HG03378 (cell line): ENCODE data around the gene IKZF3.
"Not testable (repeated sequence)": the region's sequence is repeated elsewhere in the genome, so short reads cannot be mapped to it uniquely, and the experiment has no call there.

Source experiments
- ATAC-seq: cut with Tn5 transposase; IDR thresholded peaks from one replicate; pipeline ENCODE4 v1.9.1; 2021; ENCODE audit warnings: mild to moderate bottlenecking, moderate library complexity; ENCODE audit not compliant: unreplicated experiment

IKZF3 gene

DNA sequence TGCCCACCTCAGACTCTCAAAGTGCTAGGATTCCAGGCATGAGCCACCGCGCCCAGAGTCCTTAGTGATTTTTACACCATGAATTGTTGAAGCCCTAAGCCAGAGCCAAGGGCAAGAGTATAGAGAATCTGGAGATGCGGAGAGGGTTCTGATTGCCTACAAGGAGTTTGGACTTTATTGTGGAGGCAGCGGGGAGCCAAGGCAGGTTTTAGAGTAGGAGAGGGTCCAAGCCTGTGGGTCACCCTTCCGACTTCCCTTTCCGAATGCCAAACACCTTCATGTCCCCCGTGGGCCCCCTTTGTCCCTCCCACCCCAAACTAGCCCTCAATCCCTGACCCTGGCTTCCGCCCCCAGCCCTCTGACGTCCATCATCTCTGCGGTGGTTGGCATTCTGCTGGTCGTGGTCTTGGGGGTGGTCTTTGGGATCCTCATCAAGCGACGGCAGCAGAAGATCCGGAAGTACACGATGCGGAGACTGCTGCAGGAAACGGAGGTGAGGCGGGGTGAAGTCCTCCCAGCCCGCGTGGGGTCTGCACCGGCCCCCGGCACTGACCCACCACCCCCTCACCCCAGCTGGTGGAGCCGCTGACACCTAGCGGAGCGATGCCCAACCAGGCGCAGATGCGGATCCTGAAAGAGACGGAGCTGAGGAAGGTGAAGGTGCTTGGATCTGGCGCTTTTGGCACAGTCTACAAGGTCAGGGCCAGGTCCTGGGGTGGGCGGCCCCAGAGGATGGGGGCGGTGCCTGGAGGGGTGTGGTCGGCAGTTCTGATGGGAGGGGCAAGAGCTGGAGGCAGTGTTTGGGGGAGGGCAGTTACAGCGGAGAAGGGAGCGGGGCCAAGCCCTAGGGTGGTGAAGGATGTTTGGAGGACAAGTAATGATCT is 140.9 kb downstream of the IKZF3 start:
- no peak for ATAC-seq

DNA sequence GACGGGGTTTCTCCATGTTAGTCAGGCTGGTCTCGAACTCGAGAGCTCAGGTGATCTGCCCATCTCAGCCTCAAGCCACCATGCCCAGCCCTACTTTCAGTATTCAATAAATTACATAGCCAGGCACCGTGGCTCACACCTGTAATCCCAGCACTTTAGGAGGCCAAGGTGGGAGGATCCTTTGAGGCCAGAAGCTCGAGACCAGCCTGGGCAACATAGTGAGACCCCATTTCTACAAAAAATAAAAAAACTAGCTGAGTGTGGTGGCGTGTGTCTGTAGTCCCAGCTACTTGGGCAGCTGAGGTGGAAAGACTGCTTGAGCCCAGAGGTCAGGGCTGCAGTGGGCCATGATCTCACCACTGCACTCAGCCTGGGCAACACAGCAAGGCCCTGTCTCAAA is 142.0 kb downstream of the IKZF3 start:
- ATAC-seq: no peak

DNA sequence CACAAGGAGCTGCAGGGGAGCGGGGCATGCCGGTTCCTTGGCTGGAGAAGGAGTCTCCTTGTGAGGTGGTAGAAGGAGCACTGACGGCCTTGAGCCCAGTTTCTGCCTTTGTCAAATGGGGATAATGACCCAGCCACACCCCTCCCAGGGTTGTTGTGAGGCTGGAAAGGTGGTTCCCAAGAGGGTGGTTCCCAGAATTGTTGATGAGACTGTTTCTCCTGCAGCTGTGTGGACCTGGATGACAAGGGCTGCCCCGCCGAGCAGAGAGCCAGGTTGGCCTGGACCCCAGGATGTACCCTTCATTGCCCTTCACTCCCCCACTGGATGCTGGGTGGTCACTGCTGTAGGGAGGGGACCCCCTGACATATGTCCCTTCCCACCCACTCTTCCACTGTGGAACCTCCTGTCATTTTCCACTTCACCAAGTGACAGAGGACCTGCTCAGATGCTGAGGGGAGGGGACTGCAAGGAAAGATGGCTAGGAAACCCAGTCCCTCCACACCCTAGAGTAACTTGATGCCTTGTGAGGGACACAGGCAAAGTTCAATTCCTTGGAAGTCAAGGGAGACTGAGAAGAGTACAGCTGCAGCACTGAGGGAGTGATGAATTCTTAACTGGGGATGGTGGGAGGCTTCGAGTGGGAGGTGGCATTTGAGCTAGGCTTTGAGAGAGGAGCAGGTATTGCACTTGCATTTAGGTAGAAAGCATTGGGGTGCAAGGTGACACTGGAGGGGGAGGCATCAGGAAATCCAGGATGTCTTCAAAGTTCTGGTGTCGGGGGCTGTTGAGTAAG is 144.4 kb downstream of the IKZF3 start:
- ATAC-seq: no peak

DNA sequence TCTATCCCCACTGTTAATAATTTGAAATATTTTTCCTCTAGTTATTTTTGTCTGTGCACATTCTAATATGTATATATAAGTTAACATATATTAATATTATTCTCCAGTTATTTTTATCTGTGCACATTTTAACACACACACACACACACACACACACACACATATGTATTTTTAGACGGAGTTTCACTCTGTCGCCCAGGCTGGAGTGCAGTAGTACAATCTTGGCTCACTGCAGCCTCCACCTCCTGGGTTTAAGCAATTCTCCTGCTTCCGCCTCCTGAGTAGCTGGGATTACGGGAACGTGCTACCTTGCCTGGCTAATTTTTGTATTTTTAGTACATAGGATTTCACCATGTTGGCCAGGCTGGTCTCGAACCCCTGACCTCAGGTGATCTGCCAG is 146.5 kb downstream of the IKZF3 start:
- no peak for ATAC-seq

DNA sequence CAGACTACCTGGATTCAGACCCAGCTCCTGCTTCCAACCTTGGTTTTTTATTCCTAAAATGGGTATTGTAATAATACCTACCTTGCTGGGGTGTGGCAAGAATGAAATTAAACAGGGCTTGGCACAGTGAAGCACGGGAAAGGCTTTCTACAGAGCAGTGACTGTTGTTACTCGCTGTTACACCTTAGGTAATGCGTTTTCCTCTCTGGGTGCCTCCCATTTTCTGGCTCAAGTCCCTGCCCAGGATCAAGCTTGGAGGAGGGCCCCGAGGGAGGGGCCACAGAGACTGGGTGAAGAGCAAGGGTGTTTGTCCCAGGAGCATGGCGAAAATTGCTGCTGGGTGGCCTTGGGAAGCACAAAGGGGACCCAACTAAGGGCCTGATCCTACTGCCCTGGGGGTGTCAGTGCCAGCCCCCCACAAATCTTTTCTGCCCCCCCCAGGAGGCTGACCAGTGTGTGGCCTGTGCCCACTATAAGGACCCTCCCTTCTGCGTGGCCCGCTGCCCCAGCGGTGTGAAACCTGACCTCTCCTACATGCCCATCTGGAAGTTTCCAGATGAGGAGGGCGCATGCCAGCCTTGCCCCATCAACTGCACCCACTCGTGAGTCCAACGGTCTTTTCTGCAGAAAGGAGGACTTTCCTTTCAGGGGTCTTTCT is 147.1 kb downstream of the IKZF3 start:
- no peak for ATAC-seq

DNA sequence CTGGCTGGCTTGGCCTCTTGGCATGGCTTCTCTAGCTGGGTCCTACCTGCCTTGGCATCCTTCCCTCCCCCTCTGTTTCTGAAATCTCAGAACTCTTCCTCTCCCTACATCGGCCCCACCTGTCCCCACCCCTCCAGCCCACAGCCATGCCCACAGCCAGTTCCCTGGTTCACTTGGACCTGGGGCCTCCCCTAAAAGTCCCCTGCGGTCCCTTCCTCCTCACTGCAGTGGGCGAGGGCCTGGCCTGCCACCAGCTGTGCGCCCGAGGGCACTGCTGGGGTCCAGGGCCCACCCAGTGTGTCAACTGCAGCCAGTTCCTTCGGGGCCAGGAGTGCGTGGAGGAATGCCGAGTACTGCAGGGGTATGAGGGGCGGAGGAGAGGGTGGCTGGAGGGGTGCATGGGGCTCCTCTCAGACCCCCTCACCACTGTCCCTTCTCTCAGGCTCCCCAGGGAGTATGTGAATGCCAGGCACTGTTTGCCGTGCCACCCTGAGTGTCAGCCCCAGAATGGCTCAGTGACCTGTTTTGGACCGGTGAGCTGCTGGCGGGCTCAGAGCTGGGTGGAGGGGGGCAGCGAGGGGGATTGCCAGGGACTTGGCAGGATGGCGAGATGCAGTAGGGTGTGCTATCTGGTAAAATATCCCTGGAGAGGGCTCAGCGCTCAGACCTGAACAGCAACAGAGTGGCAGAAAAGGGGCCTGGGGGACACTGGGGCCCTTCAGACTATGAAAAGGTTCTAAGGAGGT is 147.9 kb downstream of the IKZF3 start:
- ATAC-seq: no peak

DNA sequence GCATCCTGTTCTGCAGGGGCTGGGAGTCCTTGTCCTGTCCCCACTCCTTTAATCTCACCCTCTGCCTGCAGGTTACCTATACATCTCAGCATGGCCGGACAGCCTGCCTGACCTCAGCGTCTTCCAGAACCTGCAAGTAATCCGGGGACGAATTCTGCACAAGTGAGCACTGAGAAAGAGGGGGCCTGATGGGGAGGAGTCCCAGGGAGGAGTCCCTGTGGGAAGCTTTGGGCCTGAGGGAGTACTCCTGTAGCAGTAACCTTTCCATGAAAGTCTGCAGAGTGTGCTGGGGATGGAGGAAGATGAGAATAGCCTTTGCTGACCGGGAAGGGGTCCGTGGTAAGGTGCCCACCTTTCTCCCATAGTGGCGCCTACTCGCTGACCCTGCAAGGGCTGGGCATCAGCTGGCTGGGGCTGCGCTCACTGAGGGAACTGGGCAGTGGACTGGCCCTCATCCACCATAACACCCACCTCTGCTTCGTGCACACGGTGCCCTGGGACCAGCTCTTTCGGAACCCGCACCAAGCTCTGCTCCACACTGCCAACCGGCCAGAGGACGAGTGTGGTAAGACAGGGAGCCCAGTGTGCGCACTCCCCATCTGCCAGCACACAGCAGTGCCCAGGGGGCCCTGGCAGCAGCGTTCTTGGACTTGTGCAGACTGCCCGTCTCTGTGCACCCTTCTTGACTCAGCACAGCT is 148.6 kb downstream of the IKZF3 start:
- ATAC-seq: no peak

DNA sequence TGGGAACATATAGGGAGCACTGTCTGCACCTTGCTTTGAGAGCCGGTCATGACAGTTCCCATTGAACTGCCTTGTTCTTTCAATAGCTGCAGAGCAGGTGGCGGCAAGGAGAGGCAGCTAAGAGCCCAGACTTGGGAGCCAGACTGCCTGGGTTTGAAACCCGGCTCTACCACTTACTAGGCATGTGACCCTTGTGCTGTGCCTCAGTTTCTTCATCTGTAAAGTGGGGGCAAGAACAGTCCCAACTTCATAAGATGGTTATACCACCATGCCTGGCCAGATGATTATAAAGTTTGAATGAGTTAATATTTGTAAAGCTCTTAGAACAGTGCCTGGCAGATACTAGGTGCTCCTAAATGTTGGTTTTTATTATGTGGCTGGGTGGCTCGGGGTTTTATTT is 149.9 kb downstream of the IKZF3 start:
- no peak for ATAC-seq

DNA sequence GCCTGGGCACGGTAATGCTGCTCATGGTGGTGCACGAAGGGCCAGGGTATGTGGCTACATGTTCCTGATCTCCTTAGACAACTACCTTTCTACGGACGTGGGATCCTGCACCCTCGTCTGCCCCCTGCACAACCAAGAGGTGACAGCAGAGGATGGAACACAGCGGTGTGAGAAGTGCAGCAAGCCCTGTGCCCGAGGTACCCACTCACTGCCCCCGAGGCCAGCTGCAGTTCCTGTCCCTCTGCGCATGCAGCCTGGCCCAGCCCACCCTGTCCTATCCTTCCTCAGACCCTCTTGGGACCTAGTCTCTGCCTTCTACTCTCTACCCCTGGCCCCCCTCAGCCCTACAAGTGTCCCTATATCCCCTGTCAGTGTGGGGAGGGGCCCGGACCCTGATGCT is 152.3 kb downstream of the IKZF3 start:
- ATAC-seq: no peak

DNA sequence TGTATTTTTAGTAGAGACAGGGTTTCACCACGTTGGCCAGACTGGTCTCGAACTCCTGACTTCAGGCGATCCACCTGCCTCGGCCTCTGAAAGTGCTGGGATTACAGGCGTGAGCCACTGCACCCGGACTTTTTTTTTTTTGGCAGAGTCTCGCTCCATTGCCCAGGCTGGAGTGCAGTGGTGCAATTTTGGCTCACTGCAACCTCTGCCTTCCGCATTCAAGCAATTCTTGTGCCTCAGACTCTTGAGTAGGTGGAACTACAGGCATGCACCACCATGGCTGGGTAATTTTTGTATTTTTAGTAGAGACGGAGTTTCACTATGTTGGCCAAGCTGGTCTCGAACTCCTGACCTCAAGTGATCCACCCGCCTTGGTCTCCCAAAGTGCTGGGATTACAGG is 153.0 kb downstream of the IKZF3 start:
- ATAC-seq: not testable (repeated sequence)

DNA sequence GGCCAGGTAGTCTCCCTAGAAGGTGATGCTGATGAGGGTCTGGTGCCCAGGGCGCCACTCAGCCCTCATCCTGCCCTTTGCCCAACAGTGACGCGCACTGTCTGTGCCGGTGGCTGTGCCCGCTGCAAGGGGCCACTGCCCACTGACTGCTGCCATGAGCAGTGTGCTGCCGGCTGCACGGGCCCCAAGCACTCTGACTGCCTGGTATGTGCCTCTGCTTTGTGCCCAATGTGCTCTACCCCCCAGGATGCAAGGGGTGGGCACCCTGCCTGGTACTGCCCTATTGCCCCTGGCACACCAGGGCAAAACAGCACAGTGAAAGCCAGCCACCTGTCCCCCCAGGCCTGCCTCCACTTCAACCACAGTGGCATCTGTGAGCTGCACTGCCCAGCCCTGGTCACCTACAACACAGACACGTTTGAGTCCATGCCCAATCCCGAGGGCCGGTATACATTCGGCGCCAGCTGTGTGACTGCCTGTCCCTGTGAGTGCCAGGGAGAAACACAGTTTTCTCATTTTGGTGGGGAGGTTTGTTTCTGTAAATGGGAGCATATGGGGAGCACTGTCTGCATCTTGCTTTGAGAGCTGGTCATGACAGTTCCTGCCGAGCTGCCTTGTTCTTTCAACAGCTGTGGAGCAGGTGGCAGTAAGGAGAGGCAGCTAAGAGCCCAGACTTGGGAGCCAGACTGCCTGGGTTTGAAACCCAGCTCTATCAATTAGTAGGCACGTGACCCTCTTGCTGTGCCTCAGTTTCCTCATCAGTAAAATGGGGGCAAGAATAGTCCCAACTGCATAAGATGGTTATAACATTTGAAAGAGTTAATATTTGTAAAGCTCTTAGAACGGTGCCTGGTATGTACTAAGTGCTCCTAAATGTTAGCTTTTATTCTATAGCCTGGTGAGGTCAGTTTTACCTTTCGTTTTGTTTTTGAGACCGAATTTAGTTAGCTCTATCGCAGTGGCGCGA is 153.8 kb downstream of the IKZF3 start:
- ATAC-seq: no peak

DNA sequence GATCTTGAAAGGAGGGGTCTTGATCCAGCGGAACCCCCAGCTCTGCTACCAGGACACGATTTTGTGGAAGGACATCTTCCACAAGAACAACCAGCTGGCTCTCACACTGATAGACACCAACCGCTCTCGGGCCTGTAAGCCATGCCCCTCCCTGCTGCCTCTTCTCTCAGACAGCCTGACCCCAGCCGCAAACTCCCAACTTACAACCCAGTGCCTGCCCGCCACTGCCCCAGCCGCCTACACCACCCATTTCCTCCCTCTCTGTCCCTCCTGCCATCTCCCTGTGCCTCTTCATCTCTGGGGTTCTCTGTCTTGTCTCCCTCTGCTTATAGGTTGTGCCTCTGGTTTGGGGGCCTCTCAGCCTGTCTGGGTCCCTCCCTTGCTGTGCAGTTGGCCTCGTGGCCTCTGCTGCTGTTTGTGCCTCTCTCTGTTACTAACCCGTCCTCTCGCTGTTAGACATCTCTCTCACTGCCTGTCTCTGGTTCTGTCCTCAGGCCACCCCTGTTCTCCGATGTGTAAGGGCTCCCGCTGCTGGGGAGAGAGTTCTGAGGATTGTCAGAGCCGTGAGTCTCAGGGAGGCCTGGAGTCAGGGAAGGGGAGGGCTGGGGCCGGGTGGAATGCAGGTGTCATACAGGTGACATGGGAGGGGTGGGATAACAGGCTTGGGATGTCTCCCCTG is 154.7 kb downstream of the IKZF3 start:
- ATAC-seq: no peak
